Measurements from ENCODE around the gene GFRA1. TPM values are rescaled to one million over a fixed set of nuclear protein-coding genes. Genes with fewer than 3 reads are reported as not detected.

GFRA1 gene
- polyA plus RNA-seq, 4 donors: 19.6 to 29.4 (median 24.4) TPM

GRCh38 chr10:116134322-116134721 lies 138.7 kb downstream of the GFRA1 start:
- DNase-seq (ENCODE audit: low read depth in 4 of 4, low spot score in 3 of 4): no peak

- no peak for DNase-seq (ENCODE audit: low read depth in 4 of 4, low spot score in 3 of 4)
Observed at GRCh38 chr10:116133634-116134033, 139.4 kb downstream of the GFRA1 start.

GRCh38 chr10:116132780-116133399 lies 140.1 kb downstream of the GFRA1 start:
- DNase-seq (ENCODE audit: low read depth in 4 of 4, low spot score in 3 of 4): no peak

- DNase-seq (ENCODE audit: low read depth in 4 of 4, low spot score in 3 of 4): no peak
Observed at GRCh38 chr10:116130006-116130405, 143.0 kb downstream of the GFRA1 start.

- DNase-seq (ENCODE audit: low read depth in 4 of 4, low spot score in 3 of 4): no peak
Observed at GRCh38 chr10:116126954-116127695, 145.9 kb downstream of the GFRA1 start.

- no peak for DNase-seq (ENCODE audit: low read depth in 4 of 4, low spot score in 3 of 4)
Observed at GRCh38 chr10:116126239-116126638, 146.8 kb downstream of the GFRA1 start.

GRCh38 chr10:116125180-116125579 lies 147.8 kb downstream of the GFRA1 start:
- no peak for DNase-seq (ENCODE audit: low read depth in 4 of 4, low spot score in 3 of 4)

- DNase-seq (ENCODE audit: low read depth in 4 of 4, low spot score in 3 of 4): no peak
Observed at GRCh38 chr10:116124777-116125176, 148.2 kb downstream of the GFRA1 start.

GRCh38 chr10:116122664-116123063 lies 150.3 kb downstream of the GFRA1 start:
- no peak for DNase-seq (ENCODE audit: low read depth in 4 of 4, low spot score in 3 of 4)

GRCh38 chr10:116121640-116122525 lies 151.1 kb downstream of the GFRA1 start:
- DNase-seq (ENCODE audit: low read depth in 4 of 4, low spot score in 3 of 4): no peak

GRCh38 chr10:116120688-116121455 lies 152.1 kb downstream of the GFRA1 start:
- no peak for DNase-seq (ENCODE audit: low read depth in 4 of 4, low spot score in 3 of 4)

- no peak for DNase-seq (ENCODE audit: low read depth in 4 of 4, low spot score in 3 of 4)
Observed at GRCh38 chr10:116118847-116119246, 154.2 kb downstream of the GFRA1 start.

- no peak for DNase-seq (ENCODE audit: low read depth in 4 of 4, low spot score in 3 of 4)
Observed at GRCh38 chr10:116115797-116116196, 157.2 kb downstream of the GFRA1 start.

GRCh38 chr10:116115036-116115641 lies 157.9 kb downstream of the GFRA1 start:
- no peak for DNase-seq (ENCODE audit: low read depth in 4 of 4, low spot score in 3 of 4)

GRCh38 chr10:116113721-116114501 lies 159.1 kb downstream of the GFRA1 start:
- no peak for DNase-seq (ENCODE audit: low read depth in 4 of 4, low spot score in 3 of 4)

GRCh38 chr10:116112232-116113231 lies 160.5 kb downstream of the GFRA1 start:
- DNase-seq (ENCODE audit: low read depth in 4 of 4, low spot score in 3 of 4): no peak

GRCh38 chr10:116111483-116112095 lies 161.4 kb downstream of the GFRA1 start:
- no peak for DNase-seq (ENCODE audit: low read depth in 4 of 4, low spot score in 3 of 4)

GRCh38 chr10:116110736-116111135 lies 162.3 kb downstream of the GFRA1 start:
- no peak for DNase-seq (ENCODE audit: low read depth in 4 of 4, low spot score in 3 of 4)

All from right renal pelvis (tissue), 4 donors.